Astrocyte of the spinal cord (primary cell): ENCODE measurements around the gene SLC25A14.
"Not testable (repeated sequence)": the region's sequence is repeated elsewhere in the genome, so short reads cannot be mapped to it uniquely, and the experiment has no call there.

ENCODE experiments used
- DNase-seq: peaks from one replicate; pipeline ENCODE4 v3.0.0; 2011; ENCODE audit warnings: low read depth, low spot score
- H3K4me3 ChIP-seq: 2 replicates; pipeline ENCODE4 v1.5.1; 2011; ENCODE audit warnings: low read depth, mild to moderate bottlenecking, low read length, moderate library complexity
- CTCF ChIP-seq: IDR thresholded peaks from 2 replicates; pipeline ENCODE4 v1.5.1; 2012; ENCODE audit warnings: low read depth, mild to moderate bottlenecking, low read length, inconsistent platforms
- in situ Hi-C: cut with HindIII; loops from 2 replicates; pipeline ENCODE4 v1.10.0; 2017; ENCODE audit warnings: low sequenced_read_pairs

Gene SLC25A14

GRCh38 chrX:130336531-130336930 is 3.2 kb upstream of the SLC25A14 start:
- in situ Hi-C loops = no loop called here
- H3K4me3 ChIP-seq = no peak overlapping the region
- TF ChIP-seq CTCF = no peak
- no peak for DNase-seq

- peak overlapping the region; percentile 68 for H3K4me3 ChIP-seq
- in situ Hi-C loops, DNase-seq: not testable (repeated sequence)
These were observed 850 bp upstream of the SLC25A14 start for GRCh38 chrX:130338869-130339268.

- no peak for TF ChIP-seq CTCF
- no peak for DNase-seq
- in situ Hi-C loops = no loop called here
- H3K4me3 ChIP-seq = peak overlapping the region; percentile 68
These were observed 552 bp downstream of the SLC25A14 start for GRCh38 chrX:130340271-130340670.

GRCh38 chrX:130343411-130343810 is 3.7 kb downstream of the SLC25A14 start:
- DNase-seq = peak; percentile 58
- H3K4me3 ChIP-seq = no peak overlapping the region
- TF ChIP-seq CTCF = no peak
- in situ Hi-C loops = no loop called here

GRCh38 chrX:130347321-130347720 is 7.6 kb downstream of the SLC25A14 start:
- H3K4me3 ChIP-seq = no peak overlapping the region
- no peak for TF ChIP-seq CTCF
- DNase-seq = no peak
- in situ Hi-C loops = no loop called here

GRCh38 chrX:130351567-130351966 is 11.8 kb downstream of the SLC25A14 start:
- no peak for DNase-seq
- no peak for TF ChIP-seq CTCF
- no peak overlapping the region for H3K4me3 ChIP-seq
- in situ Hi-C loops = no loop called here

- in situ Hi-C loops, H3K4me3 ChIP-seq, DNase-seq: not testable (repeated sequence)
These were observed 12.3 kb downstream of the SLC25A14 start for GRCh38 chrX:130352050-130352449.

- no peak for TF ChIP-seq CTCF
- H3K4me3 ChIP-seq = no peak overlapping the region
- DNase-seq = no peak
- in situ Hi-C loops = no loop called here
These were observed 36.4 kb downstream of the SLC25A14 start for GRCh38 chrX:130376077-130376476.
